ENCODE measurements around the gene PHF2. TPM values are rescaled to one million over a fixed set of nuclear protein-coding genes. Genes with fewer than 3 reads are reported as not detected.

PHF2 gene
- total and polyA plus RNA-seq, 7 donors: 10.9 to 31.9 (median 21.4) TPM

DNA sequence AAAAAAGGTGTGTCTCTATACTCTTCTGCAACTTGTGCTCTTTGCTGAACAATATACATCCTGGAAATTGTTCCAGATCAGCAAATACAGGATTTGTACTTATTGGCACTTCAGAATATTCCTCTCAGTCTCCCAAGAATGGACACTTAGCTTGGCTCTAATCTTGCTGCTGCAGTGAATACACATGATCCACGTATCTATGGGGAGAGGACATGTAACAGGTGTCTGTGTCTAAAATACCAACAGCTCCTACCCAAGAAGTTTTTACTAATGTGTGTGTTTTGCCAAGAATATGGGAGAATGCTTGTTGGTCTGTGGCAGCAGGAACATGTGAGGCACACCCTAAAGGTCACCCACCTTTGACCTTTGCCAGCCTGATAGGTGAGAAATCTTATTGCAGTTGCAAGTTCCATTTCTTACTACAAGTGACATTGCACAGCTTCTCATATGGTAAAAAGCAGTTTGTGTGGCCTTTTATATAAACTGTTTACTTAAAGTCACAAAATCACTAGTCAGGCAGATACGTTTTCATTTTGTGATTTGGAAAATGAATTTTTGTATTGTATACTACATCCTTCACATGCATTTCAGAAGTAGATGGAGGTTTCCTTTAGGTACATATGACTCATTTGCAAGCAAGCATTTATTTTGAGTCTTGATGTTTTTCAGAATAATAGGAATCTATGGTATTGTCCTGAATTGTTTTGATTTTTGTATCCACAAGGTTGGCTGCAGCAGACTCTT lies 35.8 kb downstream of the PHF2 start:
- TF ChIP-seq POLR2A (IDR thresholded peaks at IDR 0.05) (no peak), EP300 (IDR thresholded peaks at IDR 0.05) (no peak), POLR2AphosphoS5 (IDR thresholded peaks at IDR 0.05) (no peak)
- TF ChIP-seq, protein P1, sequence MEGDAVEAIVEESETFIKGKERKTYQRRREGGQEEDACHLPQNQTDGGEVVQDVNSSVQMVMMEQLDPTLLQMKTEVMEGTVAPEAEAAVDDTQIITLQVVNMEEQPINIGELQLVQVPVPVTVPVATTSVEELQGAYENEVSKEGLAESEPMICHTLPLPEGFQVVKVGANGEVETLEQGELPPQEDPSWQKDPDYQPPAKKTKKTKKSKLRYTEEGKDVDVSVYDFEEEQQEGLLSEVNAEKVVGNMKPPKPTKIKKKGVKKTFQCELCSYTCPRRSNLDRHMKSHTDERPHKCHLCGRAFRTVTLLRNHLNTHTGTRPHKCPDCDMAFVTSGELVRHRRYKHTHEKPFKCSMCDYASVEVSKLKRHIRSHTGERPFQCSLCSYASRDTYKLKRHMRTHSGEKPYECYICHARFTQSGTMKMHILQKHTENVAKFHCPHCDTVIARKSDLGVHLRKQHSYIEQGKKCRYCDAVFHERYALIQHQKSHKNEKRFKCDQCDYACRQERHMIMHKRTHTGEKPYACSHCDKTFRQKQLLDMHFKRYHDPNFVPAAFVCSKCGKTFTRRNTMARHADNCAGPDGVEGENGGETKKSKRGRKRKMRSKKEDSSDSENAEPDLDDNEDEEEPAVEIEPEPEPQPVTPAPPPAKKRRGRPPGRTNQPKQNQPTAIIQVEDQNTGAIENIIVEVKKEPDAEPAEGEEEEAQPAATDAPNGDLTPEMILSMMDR (IDR thresholded peaks at IDR 0.05): no peak
- H3K27ac ChIP-seq: no peak overlapping the region
- H3K36me3 ChIP-seq: no peaks in the 10 kb centered on the region
- peaks cover 0 to 29% (median 18%) of the 10 kb centered on the region in 4 donors for H3K4me1 ChIP-seq
- no peaks in the 10 kb centered on the region for H3K27me3 ChIP-seq
- peaks cover 0 to 6% (median 2%) of the 10 kb centered on the region in 4 donors for H3K9me3 ChIP-seq
- WGBS, 2 donors: 65 to 69% methylated on average over 2 of the region's 2 CpGs
- intact Hi-C loops (cut with DNase I): no loop called here
- no peak overlapping the region for H3K4me3 ChIP-seq
- DNase-seq: no peak

DNA sequence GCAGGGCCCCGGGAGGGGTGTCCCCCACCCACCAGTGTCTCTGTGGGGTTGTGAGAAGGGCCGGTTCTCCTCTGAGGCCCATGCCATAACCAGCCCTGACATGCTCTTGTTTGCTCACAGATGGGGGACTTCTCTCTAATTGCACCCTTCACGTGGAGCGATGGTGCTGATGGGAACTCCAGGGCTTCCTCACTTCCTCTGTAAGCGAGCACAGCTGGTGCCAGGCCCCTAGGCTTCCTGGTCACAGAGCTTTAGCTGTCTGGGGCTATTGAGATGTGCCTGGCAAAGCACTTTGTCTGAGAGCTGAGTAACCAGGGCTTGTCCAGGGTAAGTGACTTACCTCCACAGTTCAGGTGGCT lies 36.4 kb downstream of the PHF2 start:
- Histone ChIP-seq H3K9me3 (peaks cover 0 to 6% (median 2%) of the 10 kb centered on the region in 4 donors), H3K27me3 (no peaks in the 10 kb centered on the region), H3K4me3 (no peak overlapping the region), H3K36me3 (no peaks in the 10 kb centered on the region), H3K4me1 (peaks cover 0 to 31% (median 21%) of the 10 kb centered on the region in 4 donors), H3K27ac (no peak overlapping the region)
- DNase-seq: no peak
- TF ChIP-seq EP300 (IDR thresholded peaks at IDR 0.05) (no peak), POLR2A (IDR thresholded peaks at IDR 0.05) (no peak), POLR2AphosphoS5 (IDR thresholded peaks at IDR 0.05) (no peak)
- TF ChIP-seq, protein P1 (IDR thresholded peaks at IDR 0.05): no peak
- 41 to 71% methylated on average over 5 of the region's 5 CpGs for WGBS, 2 donors
- intact Hi-C loops (cut with DNase I): no loop called here

DNA sequence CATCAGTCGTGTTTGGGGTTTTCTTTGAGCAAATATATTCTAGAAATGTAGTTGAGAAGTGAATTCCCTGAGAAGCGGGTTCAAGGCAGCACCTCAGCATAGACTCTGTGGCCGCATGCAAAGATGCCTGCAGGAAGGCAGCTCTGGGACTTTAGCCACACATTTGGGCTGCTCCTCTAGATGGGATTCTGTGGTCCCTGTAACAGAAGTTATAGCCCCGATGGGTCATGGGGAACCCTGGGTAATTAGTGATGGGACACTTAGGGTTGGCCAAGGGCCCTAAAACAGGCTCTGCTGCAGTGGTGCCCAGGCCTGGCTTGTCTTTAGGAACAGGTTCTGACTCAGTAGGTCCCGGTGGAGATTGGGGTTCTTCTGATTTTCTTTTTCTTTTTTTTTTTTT lies 36.8 kb downstream of the PHF2 start:
- no peak overlapping the region for H3K4me3 ChIP-seq
- TF ChIP-seq EP300 (IDR thresholded peaks at IDR 0.05): no peak
- TF ChIP-seq POLR2AphosphoS5 (IDR thresholded peaks at IDR 0.05): no peak
- TF ChIP-seq, protein P1 (IDR thresholded peaks at IDR 0.05): no peak
- no peak for TF ChIP-seq POLR2A (IDR thresholded peaks at IDR 0.05)
- 91 to 92% methylated on average over 5 of the region's 5 CpGs for WGBS, 2 donors
- H3K9me3 ChIP-seq: peaks cover 0 to 6% (median 2%) of the 10 kb centered on the region in 4 donors
- intact Hi-C loops (cut with DNase I): no loop called here
- H3K27me3 ChIP-seq: no peaks in the 10 kb centered on the region
- peaks cover 0 to 32% (median 22%) of the 10 kb centered on the region in 4 donors for H3K4me1 ChIP-seq
- DNase-seq: no peak
- no peaks in the 10 kb centered on the region for H3K36me3 ChIP-seq
- no peak overlapping the region for H3K27ac ChIP-seq

DNA sequence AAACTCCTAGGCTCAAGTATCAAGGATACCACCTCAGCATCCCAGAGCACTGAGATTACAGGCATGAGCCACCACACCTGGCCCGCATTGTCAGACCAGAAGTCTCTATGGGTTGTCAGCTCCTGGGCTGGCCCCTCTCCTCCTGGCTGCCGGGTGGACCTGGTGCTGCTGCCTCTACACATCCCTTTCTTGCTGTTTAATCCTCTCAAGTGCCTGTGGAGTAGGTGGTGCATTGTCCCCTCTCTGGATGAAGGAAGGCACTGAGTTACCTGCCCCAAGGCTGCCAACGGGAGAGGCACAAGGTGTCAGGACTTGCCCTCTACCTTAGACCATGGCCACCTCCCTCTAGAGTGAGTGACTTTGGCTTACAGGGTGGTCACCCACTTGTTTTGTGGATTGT lies 37.4 kb downstream of the PHF2 start:
- intact Hi-C loops (cut with DNase I): no loop called here
- Histone ChIP-seq H3K36me3 (no peaks in the 10 kb centered on the region), H3K9me3 (peaks cover 0 to 6% (median 2%) of the 10 kb centered on the region in 4 donors), H3K27me3 (no peaks in the 10 kb centered on the region), H3K4me3 (no peak overlapping the region), H3K4me1 (peaks cover 0 to 39% (median 22%) of the 10 kb centered on the region in 4 donors), H3K27ac (no peak overlapping the region)
- DNase-seq: no peak
- WGBS, 2 donors: 65 to 97% methylated on average over 3 of the region's 3 CpGs
- TF ChIP-seq POLR2AphosphoS5 (IDR thresholded peaks at IDR 0.05) (no peak), EP300 (IDR thresholded peaks at IDR 0.05) (no peak), POLR2A (IDR thresholded peaks at IDR 0.05) (no peak)
- TF ChIP-seq, protein P1 (IDR thresholded peaks at IDR 0.05): no peak

Data from sigmoid colon (tissue), 7 donors.